Lung (tissue), 12 donors: Measurements from ENCODE around the gene MATN1. TPM values are rescaled to one million over a fixed set of nuclear protein-coding genes. Genes with fewer than 3 reads are reported as not detected.

Source experiments
- ATAC-seq: fragments of 200-7000 bp; cut with Tn5 transposase; one replicate; pipeline ENCODE4 v1.9.1; 2020; ENCODE audit warnings: moderate number of reproducible peaks; ENCODE audit not compliant: insufficient read depth, low FRiP score
- DNase-seq, 3 donors: peaks; one replicate each; pipeline ENCODE4 v3.0.0-alpha.2; 2013 to 2017
- H3K27ac ChIP-seq, 2 donors: one replicate each; pipeline ENCODE4 v1.5.1; 2013; ENCODE audit warnings: mild to moderate bottlenecking in 2 of 2, moderate library complexity in 2 of 2, control low read depth in 1 of 2, inconsistent platforms in 1 of 2, low read depth in 1 of 2, low read length in 1 of 2
- H3K27me3 ChIP-seq, 3 donors: one replicate each; pipeline ENCODE4 v1.5.1; 2013; ENCODE audit warnings: low read length in 2 of 3; ENCODE audit not compliant: control insufficient read depth in 3 of 3, insufficient read depth in 3 of 3
- H3K36me3 ChIP-seq, 4 donors: one replicate each; pipeline ENCODE4 v1.5.1; 2013; ENCODE audit warnings: low read length in 4 of 4, mild to moderate bottlenecking in 1 of 4, moderate library complexity in 1 of 4; ENCODE audit not compliant: control insufficient read depth in 4 of 4, insufficient read depth in 4 of 4
- H3K4me1 ChIP-seq, 5 donors: one replicate each; pipeline ENCODE4 v1.5.1; 2013; ENCODE audit warnings: low read length in 5 of 5, mild to moderate bottlenecking in 2 of 5, moderate library complexity in 1 of 5; ENCODE audit not compliant: control insufficient read depth in 5 of 5, insufficient read depth in 5 of 5
- H3K4me3 ChIP-seq: one replicate; pipeline ENCODE4 v1.5.1; 2013; ENCODE audit warnings: mild to moderate bottlenecking, control low read depth, moderate library complexity
- H3K9ac ChIP-seq, 2 donors: one replicate each; pipeline ENCODE4 v1.5.1; 2013; ENCODE audit warnings: low read length in 2 of 2, control low read depth in 1 of 2; ENCODE audit not compliant: insufficient read depth in 1 of 2
- H3K9me3 ChIP-seq, 4 donors: one replicate each; pipeline ENCODE4 v1.5.1; 2013; ENCODE audit warnings: low read length in 3 of 4, mild to moderate bottlenecking in 1 of 4, moderate library complexity in 1 of 4; ENCODE audit not compliant: control insufficient read depth in 4 of 4, insufficient read depth in 3 of 4
- WGBS, 2 donors: extraction: QIAGEN DNeasy Blood & Tissue Kit; methylation state at CpG; one replicate each; pipeline ENCODE4 v1.1.7; 2013; 5-methylcytosine and 5-hydroxymethylcytosine counted together
- polyA plus RNA-seq, 2 donors: library from polyadenylated mRNA; stranded (reverse); fragments of 200-250 nt; gene quantifications; one replicate each; pipeline ENCODE4 v1.2.1, GENCODE V29; 2013
- total RNA-seq, 2 donors: library from RNA; depleted of rRNA in 1 of 2; stranded (reverse); fragments of >200 nt in 1 of 2; gene quantifications; one replicate each; pipeline ENCODE4 v1.2.1, GENCODE V29; 2014 to 2021
- TF ChIP-seq, protein P1 (sequence below): IDR thresholded peaks from 2 replicates; pipeline ENCODE4 v1.5.1; 2012; ENCODE audit warnings: mild to moderate bottlenecking; ENCODE audit errors: control extremely low read depth, extremely low read depth
- donor health status: control.
- donor health status: control.
- donor health status: Bipolar disorder and iron deficiency.
- donor health status: healthy.
- donor health status: DM: yes; HTN: yes; CAD: no.

MATN1 gene
- total and polyA plus RNA-seq, 4 donors = 0.15 to 0.57 (median 0.17) TPM

DNA sequence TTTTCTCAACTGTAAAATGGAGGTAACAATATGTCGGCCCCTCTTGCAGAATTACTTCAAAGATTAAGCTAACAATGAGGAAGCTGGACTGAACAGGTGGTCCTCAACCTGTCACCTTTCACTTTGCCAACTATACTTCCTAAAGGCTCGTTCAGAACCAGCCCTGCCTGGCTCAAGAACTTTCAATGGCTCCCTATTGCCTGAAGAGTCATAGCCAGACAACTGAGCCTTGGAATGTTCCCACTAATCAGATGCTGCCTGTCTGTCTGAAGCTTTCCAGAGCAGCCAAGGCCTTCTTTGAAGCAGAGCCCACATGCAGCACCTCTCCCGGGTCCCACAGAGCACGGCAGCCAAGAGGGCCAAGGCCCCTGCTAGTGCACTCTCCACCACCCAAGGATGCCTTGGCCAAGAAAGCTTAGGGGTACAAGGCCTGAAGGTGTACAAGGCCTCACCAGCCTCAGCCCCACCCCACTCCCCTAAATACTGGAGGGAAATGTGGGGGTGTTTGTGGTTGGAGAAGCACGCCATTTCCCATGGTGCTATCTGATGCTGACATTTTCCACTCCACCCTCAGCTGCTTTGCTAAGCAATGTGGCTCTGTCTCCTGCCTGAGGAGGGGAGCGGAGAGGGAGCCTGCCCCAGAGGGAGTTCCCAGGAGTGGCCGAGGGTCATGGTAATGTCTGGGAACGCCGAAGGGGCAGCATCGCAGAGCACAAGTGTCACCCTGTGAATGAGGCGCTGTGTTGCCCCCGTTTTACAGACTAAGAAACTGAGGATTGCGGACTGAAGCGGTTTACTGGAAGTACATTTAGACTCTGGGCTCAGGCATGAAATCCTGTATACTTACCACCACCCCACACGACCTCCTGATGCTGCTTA lies 42.4 kb upstream of the MATN1 start:
- no peaks in the 10 kb centered on the region for H3K9me3 ChIP-seq
- ATAC-seq (no peak), DNase-seq (no peak)
- TF ChIP-seq, protein P1, sequence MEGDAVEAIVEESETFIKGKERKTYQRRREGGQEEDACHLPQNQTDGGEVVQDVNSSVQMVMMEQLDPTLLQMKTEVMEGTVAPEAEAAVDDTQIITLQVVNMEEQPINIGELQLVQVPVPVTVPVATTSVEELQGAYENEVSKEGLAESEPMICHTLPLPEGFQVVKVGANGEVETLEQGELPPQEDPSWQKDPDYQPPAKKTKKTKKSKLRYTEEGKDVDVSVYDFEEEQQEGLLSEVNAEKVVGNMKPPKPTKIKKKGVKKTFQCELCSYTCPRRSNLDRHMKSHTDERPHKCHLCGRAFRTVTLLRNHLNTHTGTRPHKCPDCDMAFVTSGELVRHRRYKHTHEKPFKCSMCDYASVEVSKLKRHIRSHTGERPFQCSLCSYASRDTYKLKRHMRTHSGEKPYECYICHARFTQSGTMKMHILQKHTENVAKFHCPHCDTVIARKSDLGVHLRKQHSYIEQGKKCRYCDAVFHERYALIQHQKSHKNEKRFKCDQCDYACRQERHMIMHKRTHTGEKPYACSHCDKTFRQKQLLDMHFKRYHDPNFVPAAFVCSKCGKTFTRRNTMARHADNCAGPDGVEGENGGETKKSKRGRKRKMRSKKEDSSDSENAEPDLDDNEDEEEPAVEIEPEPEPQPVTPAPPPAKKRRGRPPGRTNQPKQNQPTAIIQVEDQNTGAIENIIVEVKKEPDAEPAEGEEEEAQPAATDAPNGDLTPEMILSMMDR = no peak
- no peak overlapping the region for H3K4me3 ChIP-seq
- no peaks in the 10 kb centered on the region for H3K36me3 ChIP-seq
- H3K4me1 ChIP-seq = peaks cover 0 to 5% (median 0%) of the 10 kb centered on the region in 5 donors
- H3K9ac ChIP-seq = no peak overlapping the region
- no peak overlapping the region for H3K27ac ChIP-seq
- H3K27me3 ChIP-seq = no peaks in the 10 kb centered on the region
- 83 to 87% methylated on average over 15 of the region's 15 CpGs for WGBS, 2 donors

DNA sequence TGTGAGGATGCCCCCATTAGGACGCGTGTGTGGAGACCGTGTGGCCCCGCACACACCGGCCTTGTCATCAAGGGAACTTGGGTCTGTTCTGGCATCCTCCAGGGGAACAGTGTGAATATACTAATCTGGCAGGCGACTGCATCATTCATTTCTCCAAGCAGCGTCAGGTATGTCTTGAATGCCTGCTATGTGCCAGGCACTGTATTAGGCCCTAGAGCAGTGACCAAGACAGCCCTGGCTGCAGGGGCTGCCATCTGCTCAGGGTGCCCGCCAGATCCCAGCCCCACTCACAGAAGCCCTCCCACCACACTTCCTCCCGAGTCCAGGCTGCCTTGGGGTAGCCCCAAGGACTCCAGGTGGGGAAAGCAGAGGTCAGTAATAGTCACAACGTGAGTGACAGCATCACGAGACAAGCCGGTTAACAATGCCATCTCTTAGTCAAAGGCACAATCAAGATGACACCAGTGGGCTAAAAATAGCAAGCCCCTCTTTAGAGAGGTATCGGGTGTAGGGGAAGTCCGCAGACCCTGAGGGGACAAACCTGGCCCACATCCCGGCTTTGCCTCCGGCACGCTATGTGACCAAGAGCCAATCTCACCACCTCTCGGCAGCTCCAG lies 41.7 kb upstream of the MATN1 start:
- Histone ChIP-seq H3K9ac (no peak overlapping the region), H3K36me3 (no peaks in the 10 kb centered on the region), H3K4me3 (no peak overlapping the region), H3K9me3 (no peaks in the 10 kb centered on the region), H3K27me3 (no peaks in the 10 kb centered on the region), H3K27ac (no peak overlapping the region), H3K4me1 (peaks cover 0 to 5% (median 0%) of the 10 kb centered on the region in 5 donors)
- TF ChIP-seq, protein P1 = no peak
- ATAC-seq (no peak), DNase-seq (no peak)
- WGBS, 2 donors = 93 to 94% methylated on average over 18 of the region's 18 CpGs

DNA sequence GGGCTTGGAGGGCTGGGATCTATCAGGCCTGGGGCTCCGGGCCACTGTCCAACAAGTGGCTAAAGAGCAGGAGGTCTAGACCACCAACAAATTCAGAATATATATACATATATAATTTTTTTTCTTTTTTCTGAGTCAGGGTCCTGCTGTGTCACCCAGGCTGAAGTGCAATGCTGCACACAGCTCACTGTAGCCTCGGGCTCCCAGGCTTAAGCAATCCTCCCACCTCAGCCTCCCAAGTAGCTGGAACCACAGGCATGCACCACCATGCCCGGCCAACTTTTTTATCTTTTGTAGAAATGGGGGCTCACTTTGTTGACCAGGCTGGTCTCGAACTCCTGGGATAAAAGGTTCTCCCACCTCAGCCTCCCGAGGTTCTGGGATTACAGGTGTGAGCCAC lies 41.0 kb upstream of the MATN1 start:
- TF ChIP-seq, protein P1 = no peak
- H3K36me3 ChIP-seq = no peaks in the 10 kb centered on the region
- no peaks in the 10 kb centered on the region for H3K9me3 ChIP-seq
- H3K9ac ChIP-seq = no peak overlapping the region
- H3K27ac ChIP-seq = no peak overlapping the region
- 93 to 95% methylated on average over 5 of the region's 5 CpGs for WGBS, 2 donors
- H3K4me3 ChIP-seq = no peak overlapping the region
- ATAC-seq (no peak), DNase-seq (no peak)
- H3K4me1 ChIP-seq = peaks cover 0 to 5% (median 0%) of the 10 kb centered on the region in 5 donors
- no peaks in the 10 kb centered on the region for H3K27me3 ChIP-seq
